Measurements from ENCODE around the gene HSPA2.

DNA sequence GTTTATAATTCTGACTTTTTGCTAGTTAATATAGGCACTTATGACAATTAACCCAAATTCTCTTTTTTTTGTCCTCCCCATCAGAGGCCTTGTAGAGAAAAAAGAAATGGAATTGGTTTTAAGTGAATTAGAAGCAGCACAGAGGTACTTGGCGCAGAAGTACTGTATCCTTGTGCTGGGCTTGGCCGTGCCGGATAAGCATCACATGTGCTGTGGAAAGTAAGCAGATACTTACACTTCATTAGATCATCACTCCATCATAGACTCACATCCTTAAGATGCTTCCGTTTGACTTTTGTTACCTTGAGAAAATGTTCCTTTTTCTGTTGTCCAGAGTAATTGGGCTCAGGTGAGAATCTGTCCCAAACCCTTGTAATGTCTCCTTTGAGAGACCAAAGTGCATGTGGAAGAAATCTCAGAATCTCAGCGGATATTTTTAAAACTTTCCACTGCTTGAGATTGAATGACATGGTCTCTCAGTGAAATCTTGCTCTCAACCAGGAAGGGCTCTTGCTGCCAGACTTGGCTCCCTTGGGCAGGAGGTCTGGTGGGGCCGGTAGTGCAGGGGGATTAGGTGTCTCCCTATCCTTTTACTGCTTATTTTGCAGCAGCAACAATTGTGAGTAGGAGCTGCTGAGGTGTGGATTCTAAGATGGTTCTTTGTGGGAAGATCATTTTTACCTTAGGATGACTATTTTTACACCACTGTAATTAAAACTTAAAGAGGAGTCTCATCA, 34.0 kb downstream of the HSPA2 start:
- TF ChIP-seq, protein P1, sequence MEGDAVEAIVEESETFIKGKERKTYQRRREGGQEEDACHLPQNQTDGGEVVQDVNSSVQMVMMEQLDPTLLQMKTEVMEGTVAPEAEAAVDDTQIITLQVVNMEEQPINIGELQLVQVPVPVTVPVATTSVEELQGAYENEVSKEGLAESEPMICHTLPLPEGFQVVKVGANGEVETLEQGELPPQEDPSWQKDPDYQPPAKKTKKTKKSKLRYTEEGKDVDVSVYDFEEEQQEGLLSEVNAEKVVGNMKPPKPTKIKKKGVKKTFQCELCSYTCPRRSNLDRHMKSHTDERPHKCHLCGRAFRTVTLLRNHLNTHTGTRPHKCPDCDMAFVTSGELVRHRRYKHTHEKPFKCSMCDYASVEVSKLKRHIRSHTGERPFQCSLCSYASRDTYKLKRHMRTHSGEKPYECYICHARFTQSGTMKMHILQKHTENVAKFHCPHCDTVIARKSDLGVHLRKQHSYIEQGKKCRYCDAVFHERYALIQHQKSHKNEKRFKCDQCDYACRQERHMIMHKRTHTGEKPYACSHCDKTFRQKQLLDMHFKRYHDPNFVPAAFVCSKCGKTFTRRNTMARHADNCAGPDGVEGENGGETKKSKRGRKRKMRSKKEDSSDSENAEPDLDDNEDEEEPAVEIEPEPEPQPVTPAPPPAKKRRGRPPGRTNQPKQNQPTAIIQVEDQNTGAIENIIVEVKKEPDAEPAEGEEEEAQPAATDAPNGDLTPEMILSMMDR (IDR thresholded peaks at IDR 0.05), result no peak
- TF ChIP-seq YY1 (IDR thresholded peaks at IDR 0.05; ENCODE audit: low read depth), result no peak
- no peak for TF ChIP-seq TCF12 (IDR thresholded peaks at IDR 0.05)
